ENCODE results near the gene CHST11. TPM values are rescaled to one million over a fixed set of nuclear protein-coding genes. Genes with fewer than 3 reads are reported as not detected.

The CHST11 gene
- total RNA-seq, 2 donors from 2014 or later = 7.8 to 11.9 TPM

DNA sequence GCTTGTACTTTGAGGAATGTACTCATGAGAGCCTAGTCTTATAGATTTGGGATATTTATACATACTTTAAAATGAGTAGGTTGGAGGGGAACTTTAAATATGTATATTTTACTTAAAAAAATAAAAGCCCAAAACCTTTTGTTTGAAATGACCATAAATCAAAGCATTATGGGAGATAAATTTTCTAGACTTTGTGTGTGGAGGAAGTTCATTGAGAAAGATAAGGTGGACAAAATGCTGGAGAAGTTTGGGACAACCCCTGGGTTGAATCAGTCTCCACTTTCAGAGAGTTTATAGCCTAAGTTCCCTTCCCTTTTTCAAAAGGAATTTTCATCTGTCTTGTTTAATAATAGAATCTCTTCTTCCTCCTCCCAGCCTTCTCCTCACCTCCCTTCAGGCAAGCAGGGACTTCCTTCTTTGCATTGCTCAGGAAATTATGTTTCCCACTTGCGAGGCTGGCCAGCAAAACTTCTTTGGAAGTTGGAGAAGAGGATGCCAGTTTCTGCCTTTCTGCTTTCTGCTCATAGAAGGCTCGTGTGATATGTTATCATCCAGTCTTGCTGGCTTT is 54.2 kb downstream of the CHST11 start:
- TF ChIP-seq, protein P1, sequence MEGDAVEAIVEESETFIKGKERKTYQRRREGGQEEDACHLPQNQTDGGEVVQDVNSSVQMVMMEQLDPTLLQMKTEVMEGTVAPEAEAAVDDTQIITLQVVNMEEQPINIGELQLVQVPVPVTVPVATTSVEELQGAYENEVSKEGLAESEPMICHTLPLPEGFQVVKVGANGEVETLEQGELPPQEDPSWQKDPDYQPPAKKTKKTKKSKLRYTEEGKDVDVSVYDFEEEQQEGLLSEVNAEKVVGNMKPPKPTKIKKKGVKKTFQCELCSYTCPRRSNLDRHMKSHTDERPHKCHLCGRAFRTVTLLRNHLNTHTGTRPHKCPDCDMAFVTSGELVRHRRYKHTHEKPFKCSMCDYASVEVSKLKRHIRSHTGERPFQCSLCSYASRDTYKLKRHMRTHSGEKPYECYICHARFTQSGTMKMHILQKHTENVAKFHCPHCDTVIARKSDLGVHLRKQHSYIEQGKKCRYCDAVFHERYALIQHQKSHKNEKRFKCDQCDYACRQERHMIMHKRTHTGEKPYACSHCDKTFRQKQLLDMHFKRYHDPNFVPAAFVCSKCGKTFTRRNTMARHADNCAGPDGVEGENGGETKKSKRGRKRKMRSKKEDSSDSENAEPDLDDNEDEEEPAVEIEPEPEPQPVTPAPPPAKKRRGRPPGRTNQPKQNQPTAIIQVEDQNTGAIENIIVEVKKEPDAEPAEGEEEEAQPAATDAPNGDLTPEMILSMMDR (IDR thresholded peaks at IDR 0.05) = no peak
- no peak for DNase-seq (ENCODE audit: low spot score)
- H3K4me3 ChIP-seq = no peak overlapping the region
- H3K4me1 ChIP-seq = peaks cover 0 to 39% of the 10 kb centered on the region in 2 donors
- no peaks in the 10 kb centered on the region for H3K27me3 ChIP-seq
- H3K36me3 ChIP-seq = no peaks in the 10 kb centered on the region
- no peak overlapping the region for H3K27ac ChIP-seq
- no peaks in the 10 kb centered on the region for H3K9me3 ChIP-seq

DNA sequence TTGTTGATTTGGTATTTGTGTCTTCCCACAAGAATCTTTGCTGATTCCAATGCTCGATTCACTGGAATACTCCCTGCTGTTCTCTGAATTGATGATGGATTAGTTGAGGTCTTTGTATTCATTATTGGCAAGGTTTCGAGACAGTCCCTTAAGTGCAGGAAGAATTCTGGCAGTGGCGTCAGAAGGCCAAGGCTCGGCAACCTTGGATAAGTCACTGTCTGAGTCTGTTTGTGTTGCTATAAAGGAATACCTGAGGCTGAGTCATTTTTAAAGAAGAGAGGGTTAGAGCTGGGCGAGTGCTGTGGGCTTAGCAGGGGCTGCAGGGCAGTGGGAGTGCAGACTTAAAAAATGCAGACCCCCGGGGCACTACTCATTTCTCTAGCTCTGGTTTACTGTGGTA is 56.9 kb downstream of the CHST11 start:
- no peaks in the 10 kb centered on the region for H3K9me3 ChIP-seq
- H3K27ac ChIP-seq = no peak overlapping the region
- no peak for DNase-seq (ENCODE audit: low spot score)
- H3K27me3 ChIP-seq = no peaks in the 10 kb centered on the region
- H3K4me3 ChIP-seq = no peak overlapping the region
- peaks cover 0 to 27% of the 10 kb centered on the region in 2 donors for H3K4me1 ChIP-seq
- H3K36me3 ChIP-seq = no peaks in the 10 kb centered on the region
- TF ChIP-seq, protein P1 (IDR thresholded peaks at IDR 0.05) = no peak

DNA sequence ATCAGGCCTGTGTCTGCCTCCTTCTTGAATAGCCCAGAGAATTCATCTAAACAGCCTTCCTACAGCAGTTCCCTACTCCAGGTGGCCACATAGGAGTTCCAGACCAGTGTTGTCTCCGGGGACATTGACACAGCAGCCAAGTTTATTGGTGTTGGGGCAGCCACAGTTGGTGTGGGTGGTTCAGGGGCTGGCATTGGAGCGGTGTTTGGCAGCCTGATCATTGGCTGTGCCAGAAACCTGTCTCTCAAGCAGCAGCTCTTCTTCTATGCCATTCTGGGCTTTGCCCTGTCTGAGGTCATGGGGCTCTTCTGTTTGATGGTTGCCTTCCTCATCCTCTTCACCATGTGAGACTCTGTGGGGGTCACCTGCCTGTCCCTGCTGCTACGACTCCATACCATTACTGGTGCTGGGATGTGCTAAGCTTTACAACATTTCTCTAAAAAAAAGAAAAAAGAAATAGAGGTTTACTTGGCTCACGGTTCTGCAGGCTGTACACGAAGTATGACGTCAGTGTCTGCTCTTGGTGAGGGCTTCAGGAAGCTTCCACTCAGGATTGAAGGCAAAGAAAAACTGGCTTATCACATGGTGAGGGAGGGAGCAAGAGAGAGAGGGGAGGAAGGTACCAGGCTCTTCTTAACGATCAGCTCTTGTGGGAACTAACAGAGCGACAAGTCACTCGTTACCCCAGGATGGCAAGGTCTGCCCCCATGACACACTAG is 57.5 kb downstream of the CHST11 start:
- H3K36me3 ChIP-seq = no peaks in the 10 kb centered on the region
- H3K4me3 ChIP-seq = no peak overlapping the region

DNA sequence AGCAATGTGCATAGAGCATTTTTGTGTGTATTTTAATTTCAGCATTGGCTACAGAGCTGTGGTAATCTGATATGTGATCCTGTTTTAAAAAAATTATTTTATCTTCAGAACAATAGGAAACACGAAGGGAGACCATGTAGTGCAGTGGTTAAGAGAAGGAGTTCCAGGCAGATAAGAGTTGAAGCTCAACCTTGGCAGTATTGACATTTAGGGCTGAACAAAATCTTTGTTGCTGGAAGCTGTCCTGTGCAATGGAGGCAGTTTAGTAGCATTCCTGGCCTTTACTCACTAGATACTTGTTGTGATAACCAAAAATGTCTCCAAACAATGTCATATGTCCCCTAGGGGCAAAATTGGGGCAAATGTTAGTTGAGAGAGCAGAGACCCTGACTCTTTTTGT is 59.2 kb downstream of the CHST11 start:
- H3K4me1 ChIP-seq = peaks cover 0 to 31% of the 10 kb centered on the region in 2 donors
- no peak for DNase-seq (ENCODE audit: low spot score)
- no peaks in the 10 kb centered on the region for H3K36me3 ChIP-seq
- no peak overlapping the region for H3K27ac ChIP-seq
- no peaks in the 10 kb centered on the region for H3K9me3 ChIP-seq
- TF ChIP-seq, protein P1 (IDR thresholded peaks at IDR 0.05) = no peak
- no peak overlapping the region for H3K4me3 ChIP-seq
- H3K27me3 ChIP-seq = no peaks in the 10 kb centered on the region

More for the DNA sequence above, 57.5 kb downstream of the CHST11 start:
- H3K4me1 ChIP-seq = peaks cover 0 to 28% of the 10 kb centered on the region in 2 donors
- TF ChIP-seq, protein P1 (IDR thresholded peaks at IDR 0.05) = no peak
- H3K27me3 ChIP-seq = no peaks in the 10 kb centered on the region
- H3K27ac ChIP-seq = peak overlapping the region in 1 of 2 donors; percentile 3
- DNase-seq (ENCODE audit: low spot score) = no peak
- H3K9me3 ChIP-seq = no peaks in the 10 kb centered on the region

DNA sequence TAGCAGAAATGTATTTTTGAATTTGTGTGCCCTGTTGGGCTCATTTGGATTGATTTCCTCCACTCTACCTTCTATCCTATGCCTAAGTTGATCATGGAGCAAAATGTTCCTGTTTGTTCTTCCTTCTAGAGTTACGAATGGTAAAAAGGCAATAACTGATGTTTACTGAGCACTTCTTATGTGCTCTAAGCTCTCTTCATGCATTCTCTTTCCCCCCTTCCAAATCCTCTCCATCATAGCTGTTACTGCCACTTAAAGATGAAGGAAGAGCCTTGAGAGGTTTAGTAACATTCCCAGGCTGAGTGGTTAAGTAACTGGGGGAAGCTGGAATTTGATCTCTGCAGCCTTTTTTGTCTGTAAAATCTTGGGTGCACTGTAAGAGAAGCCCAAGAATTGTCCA is 60.1 kb downstream of the CHST11 start:
- H3K9me3 ChIP-seq = no peaks in the 10 kb centered on the region
- no peak overlapping the region for H3K27ac ChIP-seq
- H3K36me3 ChIP-seq = no peaks in the 10 kb centered on the region
- H3K4me3 ChIP-seq = no peak overlapping the region
- no peaks in the 10 kb centered on the region for H3K27me3 ChIP-seq
- no peak for DNase-seq (ENCODE audit: low spot score)
- TF ChIP-seq, protein P1 (IDR thresholded peaks at IDR 0.05) = no peak
- H3K4me1 ChIP-seq = peaks cover 0 to 38% of the 10 kb centered on the region in 2 donors

All from right atrium auricular region (tissue), 2 donors.